ENCODE data around the gene MAP4K1. TPM values are rescaled to one million over a fixed set of nuclear protein-coding genes. Genes with fewer than 3 reads are reported as not detected.

The MAP4K1 gene
- total RNA-seq, 1 donor from 2014 or later = 1.7 TPM

DNA sequence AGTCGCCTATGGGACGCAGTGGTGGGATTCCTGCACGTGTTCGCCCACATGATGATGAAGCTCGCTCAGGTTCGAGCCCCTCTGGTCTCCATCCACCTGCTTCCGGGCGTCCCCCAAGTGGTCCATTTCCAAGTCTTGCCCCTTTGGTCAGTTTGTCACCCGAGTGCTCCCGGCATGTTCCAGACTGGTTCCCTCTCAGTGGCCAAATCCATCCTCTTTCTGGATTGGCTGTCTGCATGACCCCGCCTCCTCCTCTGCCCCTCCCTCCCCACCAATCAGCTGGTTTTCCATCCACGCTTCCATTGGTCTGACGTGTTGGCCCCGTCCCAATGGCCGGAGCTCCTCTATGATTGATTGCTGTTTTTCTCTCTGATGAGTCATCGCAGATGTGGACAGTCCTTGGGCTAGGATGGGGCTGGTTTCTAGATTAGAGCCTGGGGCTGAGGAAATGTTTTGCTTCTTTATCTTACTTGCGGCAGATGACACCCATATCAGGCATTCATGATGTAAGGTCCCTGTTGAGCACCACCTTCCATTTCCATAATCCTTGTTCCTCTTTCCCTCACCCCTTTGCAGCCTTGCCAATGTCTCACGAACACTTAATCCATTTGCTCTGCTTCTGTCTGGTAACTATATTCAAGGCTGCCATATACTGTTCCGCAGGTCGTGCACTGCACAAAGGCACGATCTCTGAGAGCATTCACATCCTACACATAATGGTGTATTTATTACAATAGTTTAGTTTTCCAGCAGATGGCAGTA is 73.8 kb downstream of the MAP4K1 start:
- peak; percentile 81 for DNase-seq (ENCODE audit: low read depth)
- Mint-ChIP-seq H3K9me3 (ENCODE audit: unreplicated experiment) (peaks cover 2% of the 10 kb centered on the region), H3K36me3 (ENCODE audit: low read depth, unreplicated experiment) (no peaks in the 10 kb centered on the region), H3K4me3 (ENCODE audit: unreplicated experiment) (no peak overlapping the region), H3K27ac (ENCODE audit: unreplicated experiment) (no peak overlapping the region), H3K4me1 (ENCODE audit: low read depth, unreplicated experiment) (peaks cover 10% of the 10 kb centered on the region), H3K27me3 (ENCODE audit: low read depth, unreplicated experiment) (no peaks in the 10 kb centered on the region)
- Histone ChIP-seq H3K4me1 (ENCODE audit: insufficient read depth, low read length) (peaks cover 7% of the 10 kb centered on the region), H3K27me3 (ENCODE audit: insufficient read depth, low read length) (no peaks in the 10 kb centered on the region), H3K79me2 (ENCODE audit: insufficient read depth, low read length) (no peaks in the 10 kb centered on the region), H3K27ac (ENCODE audit: low read depth, low read length) (peak overlapping the region; percentile 44), H3K36me3 (ENCODE audit: insufficient read depth, low read length) (no peaks in the 10 kb centered on the region), H3K9me3 (ENCODE audit: insufficient read depth, low read depth, low read length) (no peaks in the 10 kb centered on the region), H4K20me1 (ENCODE audit: insufficient read depth, low read length) (no peaks in the 10 kb centered on the region), H3K4me3 (ENCODE audit: insufficient read depth, low read depth, low read length) (no peak overlapping the region), H2AFZ (ENCODE audit: low read depth, low read length) (no peak overlapping the region), H3K4me2 (ENCODE audit: low read length) (peak overlapping the region; percentile 77), H3K9ac (ENCODE audit: low read length) (peak overlapping the region; percentile 43)
- TF ChIP-seq EZH2 (IDR thresholded peaks at IDR 0.05; ENCODE audit: insufficient read depth, low read length) (no peak), CTCF (IDR thresholded peaks at IDR 0.05; ENCODE audit: insufficient read depth, low read depth, low read length) (peak; percentile 63)
- peak; percentile 72 for FAIRE-seq

- TF ChIP-seq CTCF (IDR thresholded peaks at IDR 0.05; ENCODE audit: insufficient read depth, low read depth, low read length) (no peak), EZH2 (IDR thresholded peaks at IDR 0.05; ENCODE audit: insufficient read depth, low read length) (no peak)
- Histone ChIP-seq H3K27ac (ENCODE audit: low read depth, low read length) (no peak overlapping the region), H3K9me3 (ENCODE audit: insufficient read depth, low read depth, low read length) (no peaks in the 10 kb centered on the region), H3K9ac (ENCODE audit: low read length) (no peak overlapping the region), H4K20me1 (ENCODE audit: insufficient read depth, low read length) (no peaks in the 10 kb centered on the region), H3K4me2 (ENCODE audit: low read length) (peak overlapping the region; percentile 77), H3K27me3 (ENCODE audit: insufficient read depth, low read length) (no peaks in the 10 kb centered on the region), H3K36me3 (ENCODE audit: insufficient read depth, low read length) (no peaks in the 10 kb centered on the region), H2AFZ (ENCODE audit: low read depth, low read length) (no peak overlapping the region), H3K79me2 (ENCODE audit: insufficient read depth, low read length) (no peaks in the 10 kb centered on the region), H3K4me1 (ENCODE audit: insufficient read depth, low read length) (peaks cover 7% of the 10 kb centered on the region), H3K4me3 (ENCODE audit: insufficient read depth, low read depth, low read length) (no peak overlapping the region)
- Mint-ChIP-seq H3K4me1 (ENCODE audit: low read depth, unreplicated experiment) (peaks cover 10% of the 10 kb centered on the region), H3K36me3 (ENCODE audit: low read depth, unreplicated experiment) (no peaks in the 10 kb centered on the region), H3K27ac (ENCODE audit: unreplicated experiment) (no peak overlapping the region), H3K4me3 (ENCODE audit: unreplicated experiment) (no peak overlapping the region), H3K27me3 (ENCODE audit: low read depth, unreplicated experiment) (no peaks in the 10 kb centered on the region), H3K9me3 (ENCODE audit: unreplicated experiment) (peaks cover 2% of the 10 kb centered on the region)
- DNase-seq (ENCODE audit: low read depth) (no peak), FAIRE-seq (no peak)
These were observed 74.4 kb downstream of the MAP4K1 start for GRCh38 chr19:38543286-38543806.

GRCh38 chr19:38542040-38542439 is 75.7 kb downstream of the MAP4K1 start:
- DNase-seq (ENCODE audit: low read depth) (no peak), FAIRE-seq (no peak)
- Histone ChIP-seq H3K9ac (ENCODE audit: low read length) (no peak overlapping the region), H3K4me3 (ENCODE audit: insufficient read depth, low read depth, low read length) (no peak overlapping the region), H2AFZ (ENCODE audit: low read depth, low read length) (no peak overlapping the region), H3K27me3 (ENCODE audit: insufficient read depth, low read length) (no peaks in the 10 kb centered on the region), H3K9me3 (ENCODE audit: insufficient read depth, low read depth, low read length) (no peaks in the 10 kb centered on the region), H3K79me2 (ENCODE audit: insufficient read depth, low read length) (no peaks in the 10 kb centered on the region), H3K4me1 (ENCODE audit: insufficient read depth, low read length) (peaks cover 7% of the 10 kb centered on the region), H3K27ac (ENCODE audit: low read depth, low read length) (no peak overlapping the region), H3K36me3 (ENCODE audit: insufficient read depth, low read length) (no peaks in the 10 kb centered on the region), H4K20me1 (ENCODE audit: insufficient read depth, low read length) (no peaks in the 10 kb centered on the region), H3K4me2 (ENCODE audit: low read length) (no peak overlapping the region)
- H3K4me3 Mint-ChIP-seq (ENCODE audit: unreplicated experiment) = no peak overlapping the region
- H3K36me3 Mint-ChIP-seq (ENCODE audit: low read depth, unreplicated experiment) = no peaks in the 10 kb centered on the region
- peaks cover 4% of the 10 kb centered on the region for H3K9me3 Mint-ChIP-seq (ENCODE audit: unreplicated experiment)
- no peak for TF ChIP-seq EZH2 (IDR thresholded peaks at IDR 0.05; ENCODE audit: insufficient read depth, low read length)
- no peak for TF ChIP-seq CTCF (IDR thresholded peaks at IDR 0.05; ENCODE audit: insufficient read depth, low read depth, low read length)
- H3K4me1 Mint-ChIP-seq (ENCODE audit: low read depth, unreplicated experiment) = peaks cover 10% of the 10 kb centered on the region
- peaks cover under 1% of the 10 kb centered on the region for H3K27me3 Mint-ChIP-seq (ENCODE audit: low read depth, unreplicated experiment)
- H3K27ac Mint-ChIP-seq (ENCODE audit: unreplicated experiment) = no peak overlapping the region

Data from astrocyte (in vitro differentiated cells and primary cell).